Measurements from ENCODE around the gene DYNC1LI2.
"Not testable (repeated sequence)": the region's sequence is repeated elsewhere in the genome, so short reads cannot be mapped to it uniquely, and the experiment has no call there.

Gene DYNC1LI2

DNA sequence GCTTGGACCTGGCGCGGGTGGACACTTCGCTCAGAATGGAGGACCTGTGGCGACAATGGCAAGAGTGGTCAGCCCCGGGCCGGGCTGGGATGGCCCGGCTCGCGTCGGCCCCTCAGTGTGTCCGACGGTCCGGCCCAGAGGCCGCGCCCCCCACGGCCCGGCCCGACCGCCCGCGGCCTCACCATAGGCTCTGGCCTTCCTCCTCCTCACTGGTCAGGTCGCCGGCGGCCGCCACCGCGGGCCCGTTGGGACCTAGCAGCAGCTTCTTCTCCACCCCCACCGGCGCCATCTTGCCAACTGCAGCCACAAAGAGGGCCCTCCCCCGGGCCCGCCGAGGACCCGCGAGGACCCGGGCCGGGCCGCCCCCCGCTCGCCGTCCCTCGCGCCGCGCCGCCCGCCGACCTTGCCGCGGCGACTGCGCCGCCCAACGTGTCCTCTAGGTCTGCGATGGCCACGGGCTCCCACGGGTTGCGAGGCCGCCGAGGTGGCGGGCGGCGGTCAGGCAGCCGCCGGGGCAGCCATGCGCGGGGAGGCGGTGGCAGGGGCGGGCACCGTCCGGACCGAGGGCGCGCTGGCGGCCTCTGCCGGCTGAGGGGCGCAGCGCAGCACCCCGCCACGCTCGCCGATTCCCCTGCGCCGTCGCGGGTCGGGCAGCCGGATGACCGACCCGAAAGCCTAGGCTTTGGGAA is at the start of gene DYNC1LI2:
Gene DYNC1LI2, minus strand, starts transcription at position 307 of the 689 bp plus-strand sequence. Its CDS starts 18 bp downstream, at position 289.
- TF ChIP-seq, protein P1, sequence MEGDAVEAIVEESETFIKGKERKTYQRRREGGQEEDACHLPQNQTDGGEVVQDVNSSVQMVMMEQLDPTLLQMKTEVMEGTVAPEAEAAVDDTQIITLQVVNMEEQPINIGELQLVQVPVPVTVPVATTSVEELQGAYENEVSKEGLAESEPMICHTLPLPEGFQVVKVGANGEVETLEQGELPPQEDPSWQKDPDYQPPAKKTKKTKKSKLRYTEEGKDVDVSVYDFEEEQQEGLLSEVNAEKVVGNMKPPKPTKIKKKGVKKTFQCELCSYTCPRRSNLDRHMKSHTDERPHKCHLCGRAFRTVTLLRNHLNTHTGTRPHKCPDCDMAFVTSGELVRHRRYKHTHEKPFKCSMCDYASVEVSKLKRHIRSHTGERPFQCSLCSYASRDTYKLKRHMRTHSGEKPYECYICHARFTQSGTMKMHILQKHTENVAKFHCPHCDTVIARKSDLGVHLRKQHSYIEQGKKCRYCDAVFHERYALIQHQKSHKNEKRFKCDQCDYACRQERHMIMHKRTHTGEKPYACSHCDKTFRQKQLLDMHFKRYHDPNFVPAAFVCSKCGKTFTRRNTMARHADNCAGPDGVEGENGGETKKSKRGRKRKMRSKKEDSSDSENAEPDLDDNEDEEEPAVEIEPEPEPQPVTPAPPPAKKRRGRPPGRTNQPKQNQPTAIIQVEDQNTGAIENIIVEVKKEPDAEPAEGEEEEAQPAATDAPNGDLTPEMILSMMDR (conservative IDR thresholded peaks at IDR 0.05; ENCODE audit: low read depth): peak; percentile 97
- peak; percentile 85 for DNase-seq (ENCODE audit: low spot score)
- ChIA-PET POLR2A (ENCODE audit: low non-redundant PET) (interaction anchor here (0.6 kb wide), 1 partner anchor 10 kb away, joined by 3 read pairs; no protein-coding TSS in a partner anchor), CTCF (interaction anchor here (0.6 to 2.0 kb wide), 15 partner anchors 10 to 290 kb away, joined by 3 to 13 read pairs (median 4); partner anchors contain the start of gene CMTM4)
- H3K27ac ChIP-seq: peak within 1 kb of the TSS; percentile 81

DNA sequence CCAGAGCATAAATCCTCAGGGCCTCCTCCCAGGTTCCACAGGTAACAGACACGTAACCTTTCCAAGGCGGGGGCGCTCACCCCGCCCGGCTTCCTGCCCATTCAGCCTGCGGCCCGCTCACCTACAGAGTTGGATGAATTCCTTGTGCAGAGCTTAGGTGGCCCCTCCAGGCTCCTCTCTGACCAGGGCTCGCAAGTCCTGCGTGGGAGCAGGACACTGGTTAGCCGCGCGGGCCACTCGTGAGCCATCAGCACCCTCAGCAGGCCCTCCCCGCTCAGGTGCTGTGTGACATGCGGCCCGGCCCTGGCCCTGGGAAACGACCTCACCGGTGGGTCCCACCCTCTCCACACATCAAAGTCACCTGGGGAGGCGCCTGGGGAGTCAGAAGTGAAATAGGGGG is 49.4 kb upstream of the DYNC1LI2 start:
- POLR2A ChIA-PET (ENCODE audit: low non-redundant PET): no interaction called here
- CTCF ChIA-PET: interaction anchor here (1.0 kb wide), 1 partner anchor 30 kb away, joined by 4 read pairs; the partner anchor contains the start of gene NAE1

DNA sequence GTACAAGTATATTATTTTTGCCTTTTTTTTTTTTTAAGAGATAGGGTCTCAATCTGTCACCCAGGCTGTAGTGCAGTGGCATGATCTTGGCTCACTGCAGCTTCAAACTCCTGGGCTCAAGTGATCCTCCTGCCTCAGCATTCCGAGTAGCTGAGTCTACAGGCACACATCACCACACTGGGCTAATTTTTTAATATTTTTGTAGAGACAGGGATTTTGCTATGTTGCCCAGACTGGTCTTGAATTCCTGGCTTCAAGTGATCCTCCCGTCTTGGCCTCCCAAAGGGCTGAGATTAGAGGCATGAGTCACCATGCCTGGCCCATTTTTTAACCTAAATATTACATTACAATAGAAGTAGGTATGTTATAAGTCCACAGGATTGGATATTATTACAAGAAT is 46.8 kb upstream of the DYNC1LI2 start:
- ChIA-PET POLR2A (ENCODE audit: low non-redundant PET) (no interaction called here), CTCF (no interaction called here)
- DNase-seq (ENCODE audit: low spot score): no peak
- no peak overlapping the region for H3K27ac ChIP-seq
- TF ChIP-seq, protein P1 (conservative IDR thresholded peaks at IDR 0.05; ENCODE audit: low read depth): no peak

More for the DNA sequence above, 49.4 kb upstream of the DYNC1LI2 start:
- DNase-seq (ENCODE audit: low spot score): no peak
- H3K27ac ChIP-seq: no peak overlapping the region
- TF ChIP-seq, protein P1 (conservative IDR thresholded peaks at IDR 0.05; ENCODE audit: low read depth): no peak

DNA sequence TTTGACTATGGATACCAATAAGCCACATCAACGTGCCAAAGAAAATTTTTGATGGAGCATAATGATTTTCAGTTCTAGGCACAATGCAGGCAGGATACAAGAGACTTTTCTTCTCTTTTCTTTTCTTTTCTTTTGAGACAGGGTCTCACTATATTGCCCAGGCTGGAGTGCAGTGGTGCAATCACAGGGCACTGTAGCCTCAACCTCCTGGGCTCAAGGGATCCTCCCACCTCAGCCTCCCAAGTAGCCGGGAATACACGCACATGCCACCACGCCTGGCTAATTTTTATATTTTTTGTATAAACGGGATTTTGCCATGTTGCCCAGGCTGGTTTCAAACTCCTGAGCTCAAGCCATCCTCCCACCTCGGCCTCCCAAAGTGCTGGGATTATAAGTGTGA is 42.6 kb upstream of the DYNC1LI2 start:
- DNase-seq (ENCODE audit: low spot score); H3K27ac ChIP-seq; CTCF ChIA-PET; POLR2A ChIA-PET (ENCODE audit: low non-redundant PET): not testable (repeated sequence)

- TF ChIP-seq, protein P1 (conservative IDR thresholded peaks at IDR 0.05; ENCODE audit: low read depth): no peak
- DNase-seq (ENCODE audit: low spot score): no peak
- ChIA-PET CTCF (no interaction called here), POLR2A (ENCODE audit: low non-redundant PET) (no interaction called here)
- no peak overlapping the region for H3K27ac ChIP-seq
Observed at GRCh38 chr16:66790130-66790733, 38.8 kb upstream of the DYNC1LI2 start.

- no peak for DNase-seq (ENCODE audit: low spot score)
- POLR2A ChIA-PET (ENCODE audit: low non-redundant PET): no interaction called here
- H3K27ac ChIP-seq: no peak overlapping the region
- CTCF ChIA-PET: no interaction called here
- TF ChIP-seq, protein P1 (conservative IDR thresholded peaks at IDR 0.05; ENCODE audit: low read depth): no peak
Observed at GRCh38 chr16:66787427-66787826, 36.0 kb upstream of the DYNC1LI2 start.

- no peak overlapping the region for H3K27ac ChIP-seq
- DNase-seq (ENCODE audit: low spot score): no peak
- TF ChIP-seq, protein P1 (conservative IDR thresholded peaks at IDR 0.05; ENCODE audit: low read depth): no peak
- POLR2A ChIA-PET (ENCODE audit: low non-redundant PET): no interaction called here
- CTCF ChIA-PET: no interaction called here
Observed at GRCh38 chr16:66786551-66786950, 35.1 kb upstream of the DYNC1LI2 start.
